Measurements from ENCODE around the gene CPNE4.

The CPNE4 gene

GRCh38 chr3:131880948-131881347, 153.9 kb downstream of the CPNE4 start:
- DNase-seq (ENCODE audit: low read depth) = no peak

- DNase-seq (ENCODE audit: low read depth) = no peak
Measured at GRCh38 chr3:131868203-131868602, 166.6 kb downstream of the CPNE4 start.

GRCh38 chr3:131856171-131856570, 178.6 kb downstream of the CPNE4 start:
- no peak for DNase-seq (ENCODE audit: low read depth)

GRCh38 chr3:131850223-131850622, 184.6 kb downstream of the CPNE4 start:
- no peak for DNase-seq (ENCODE audit: low read depth)

- no peak for DNase-seq (ENCODE audit: low read depth)
Measured at GRCh38 chr3:131849616-131850015, 185.2 kb downstream of the CPNE4 start.

GRCh38 chr3:131847966-131848510, 186.8 kb downstream of the CPNE4 start:
- no peak for DNase-seq (ENCODE audit: low read depth)

- no peak for DNase-seq (ENCODE audit: low read depth)
Measured at GRCh38 chr3:131846296-131846924, 188.4 kb downstream of the CPNE4 start.

GRCh38 chr3:131843174-131843573, 191.6 kb downstream of the CPNE4 start:
- DNase-seq (ENCODE audit: low read depth) = no peak

- no peak for DNase-seq (ENCODE audit: low read depth)
Measured at GRCh38 chr3:131840156-131840797, 194.5 kb downstream of the CPNE4 start.

GRCh38 chr3:131835906-131836305, 198.9 kb downstream of the CPNE4 start:
- DNase-seq (ENCODE audit: low read depth) = no peak

- DNase-seq (ENCODE audit: low read depth) = no peak
Measured at GRCh38 chr3:131831608-131832007, 203.2 kb downstream of the CPNE4 start.

GRCh38 chr3:131821191-131821762, 213.5 kb downstream of the CPNE4 start:
- no peak for DNase-seq (ENCODE audit: low read depth)

GRCh38 chr3:131819381-131820055, 215.3 kb downstream of the CPNE4 start:
- no peak for DNase-seq (ENCODE audit: low read depth)

GRCh38 chr3:131812433-131812832, 222.4 kb downstream of the CPNE4 start:
- no peak for DNase-seq (ENCODE audit: low read depth)

- no peak for DNase-seq (ENCODE audit: low read depth)
Measured at GRCh38 chr3:131811481-131811880, 223.3 kb downstream of the CPNE4 start.

- DNase-seq (ENCODE audit: low read depth) = no peak
Measured at GRCh38 chr3:131807822-131808221, 227.0 kb downstream of the CPNE4 start.

- no peak for DNase-seq (ENCODE audit: low read depth)
Measured at GRCh38 chr3:131806736-131807135, 228.1 kb downstream of the CPNE4 start.

GRCh38 chr3:131804565-131805133, 230.2 kb downstream of the CPNE4 start:
- no peak for DNase-seq (ENCODE audit: low read depth)

GRCh38 chr3:131803113-131803512, 231.7 kb downstream of the CPNE4 start:
- DNase-seq (ENCODE audit: low read depth) = no peak

GRCh38 chr3:131802029-131802428, 232.8 kb downstream of the CPNE4 start:
- no peak for DNase-seq (ENCODE audit: low read depth)

GRCh38 chr3:131801566-131801965, 233.2 kb downstream of the CPNE4 start:
- no peak for DNase-seq (ENCODE audit: low read depth)

GRCh38 chr3:131797776-131798175, 237.0 kb downstream of the CPNE4 start:
- no peak for DNase-seq (ENCODE audit: low read depth)

All from CMK (cell line).